ENCODE data around the gene SLC16A10.
"Not testable (repeated sequence)": the region's sequence is repeated elsewhere in the genome, so short reads cannot be mapped to it uniquely, and the experiment has no call there.

SLC16A10 gene

DNA sequence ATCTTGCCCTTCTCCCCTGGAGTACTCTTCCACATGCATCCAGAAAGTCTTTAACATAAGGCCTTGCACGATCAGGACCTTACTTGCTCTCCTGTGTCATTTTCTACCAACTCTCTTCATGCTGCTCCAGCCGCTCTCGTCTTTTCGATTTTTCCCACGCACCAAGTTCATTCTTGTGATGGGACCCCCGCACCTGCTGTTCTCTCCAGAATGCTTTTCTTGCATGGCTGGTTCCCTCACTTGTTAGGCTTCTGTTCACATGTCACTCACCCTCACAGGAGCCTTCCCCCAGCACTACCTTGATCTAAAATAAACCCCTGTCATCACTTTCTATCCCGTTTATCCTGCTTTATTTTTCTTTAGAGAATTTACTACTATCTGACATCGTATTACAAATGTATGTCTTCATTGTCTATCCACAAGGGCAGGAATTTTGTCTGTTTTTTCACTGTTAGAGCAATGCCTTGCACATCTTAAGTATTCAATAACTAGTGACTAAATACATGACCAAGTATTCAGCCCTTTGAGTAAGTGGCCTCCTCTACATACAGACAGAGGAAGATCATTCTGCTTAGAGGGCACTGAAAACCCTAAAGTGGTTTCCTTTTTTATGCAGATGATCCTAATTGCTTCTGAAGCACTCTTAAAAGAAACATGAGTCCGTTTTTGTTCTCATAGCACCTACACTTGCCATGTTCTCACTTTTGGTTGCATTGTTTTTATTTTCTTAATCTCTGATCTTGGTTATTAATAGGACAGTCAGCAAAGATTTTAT, 166.9 kb downstream of the SLC16A10 start:
- Mint-ChIP-seq H3K4me3 (no peak overlapping the region), H3K9me3 (no peaks in the 10 kb centered on the region), H3K27me3 (no peaks in the 10 kb centered on the region), H3K4me1 (peaks cover 0 to 4% of the 10 kb centered on the region in 2 donors), H3K27ac (no peak overlapping the region), H3K36me3 (no peaks in the 10 kb centered on the region)
- ATAC-seq (replicated peaks) (no peak), DNase-seq (no peak)

DNA sequence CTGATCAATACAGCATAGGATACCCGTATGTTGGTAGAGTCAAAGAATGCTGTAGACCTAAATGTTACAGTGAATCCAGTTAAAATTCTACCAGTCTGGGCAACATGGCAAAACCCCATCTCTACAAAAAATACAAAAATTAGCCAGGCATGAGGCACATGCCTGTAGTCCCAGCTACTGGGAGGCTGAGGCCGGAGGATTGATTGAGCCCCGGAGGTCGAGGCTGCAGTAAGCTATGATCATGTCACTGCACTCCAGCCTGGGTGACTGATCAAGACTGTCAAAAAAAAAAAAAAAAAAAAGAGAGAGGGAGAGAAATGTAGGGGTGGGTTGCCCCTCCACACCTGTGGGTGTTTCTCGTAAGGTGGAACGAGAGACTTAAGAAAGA, 167.5 kb downstream of the SLC16A10 start:
- Mint-ChIP-seq H3K27ac (no peak overlapping the region), H3K4me1 (peaks cover 0 to 4% of the 10 kb centered on the region in 2 donors), H3K27me3 (no peaks in the 10 kb centered on the region), H3K36me3 (no peaks in the 10 kb centered on the region), H3K4me3 (no peak overlapping the region), H3K9me3 (no peaks in the 10 kb centered on the region)
- ATAC-seq (replicated peaks) = no peak
- DNase-seq = no peak

GRCh38 chr6:111255838-111256237, 168.5 kb downstream of the SLC16A10 start:
- ATAC-seq (replicated peaks); H3K27ac Mint-ChIP-seq; H3K9me3 Mint-ChIP-seq; H3K4me1 Mint-ChIP-seq; H3K4me3 Mint-ChIP-seq; H3K27me3 Mint-ChIP-seq; DNase-seq; H3K36me3 Mint-ChIP-seq: not testable (repeated sequence)

DNA sequence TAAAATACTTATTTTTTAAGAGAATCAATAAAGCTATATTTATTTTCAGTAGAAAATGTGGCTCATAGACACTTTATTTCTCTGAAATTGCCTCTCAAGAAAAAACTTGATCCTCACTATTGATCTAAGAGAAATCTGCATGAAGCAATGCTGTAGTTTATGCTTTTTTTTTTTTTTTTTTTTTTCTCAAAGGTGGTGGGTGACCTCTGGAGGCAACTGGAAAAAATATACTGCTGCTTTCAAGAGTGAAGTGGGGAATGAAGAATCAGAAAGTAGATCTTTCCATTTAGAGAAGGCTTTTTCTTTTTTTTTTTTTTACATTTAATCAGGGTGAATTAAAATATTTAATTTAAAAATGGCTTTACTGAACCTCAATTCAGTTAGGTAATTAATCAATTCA, 169.3 kb downstream of the SLC16A10 start:
- no peak for ATAC-seq (replicated peaks)
- no peaks in the 10 kb centered on the region for H3K27me3 Mint-ChIP-seq
- no peak for DNase-seq
- no peaks in the 10 kb centered on the region for H3K9me3 Mint-ChIP-seq
- no peak overlapping the region for H3K4me3 Mint-ChIP-seq
- H3K27ac Mint-ChIP-seq = no peak overlapping the region
- no peaks in the 10 kb centered on the region for H3K36me3 Mint-ChIP-seq
- H3K4me1 Mint-ChIP-seq = peaks cover 4 to 11% of the 10 kb centered on the region in 2 donors

GRCh38 chr6:111258010-111258409, 170.7 kb downstream of the SLC16A10 start:
- Mint-ChIP-seq H3K4me1 (peaks cover 4 to 18% of the 10 kb centered on the region in 2 donors), H3K27me3 (no peaks in the 10 kb centered on the region), H3K4me3 (no peak overlapping the region), H3K9me3 (no peaks in the 10 kb centered on the region), H3K36me3 (no peaks in the 10 kb centered on the region), H3K27ac (no peak overlapping the region)
- DNase-seq (no peak), ATAC-seq (replicated peaks) (no peak)

- Mint-ChIP-seq H3K4me1 (peaks cover 5 to 20% of the 10 kb centered on the region in 2 donors), H3K36me3 (peaks cover 1% of the 10 kb centered on the region in 2 donors), H3K27me3 (no peaks in the 10 kb centered on the region), H3K27ac (peak overlapping the region; percentile 93), H3K4me3 (peak overlapping the region; percentile 80 to 83), H3K9me3 (no peaks in the 10 kb centered on the region)
- DNase-seq = no peak
- ATAC-seq (replicated peaks) = peak; percentile 24 to 25
Observed at GRCh38 chr6:111258615-111259088, 171.3 kb downstream of the SLC16A10 start.

- H3K9me3 Mint-ChIP-seq = no peaks in the 10 kb centered on the region
- peak overlapping the region; percentile 80 to 83 for H3K4me3 Mint-ChIP-seq
- H3K4me1 Mint-ChIP-seq = peaks cover 7 to 24% of the 10 kb centered on the region in 2 donors
- H3K27me3 Mint-ChIP-seq = no peaks in the 10 kb centered on the region
- peak; percentile 99 for DNase-seq
- peak overlapping the region; percentile 93 for H3K27ac Mint-ChIP-seq
- peak; percentile 98 to 99 for ATAC-seq (replicated peaks)
- peaks cover 5 to 6% of the 10 kb centered on the region in 2 donors for H3K36me3 Mint-ChIP-seq
Observed at GRCh38 chr6:111259089-111259831, 172.0 kb downstream of the SLC16A10 start.

DNA sequence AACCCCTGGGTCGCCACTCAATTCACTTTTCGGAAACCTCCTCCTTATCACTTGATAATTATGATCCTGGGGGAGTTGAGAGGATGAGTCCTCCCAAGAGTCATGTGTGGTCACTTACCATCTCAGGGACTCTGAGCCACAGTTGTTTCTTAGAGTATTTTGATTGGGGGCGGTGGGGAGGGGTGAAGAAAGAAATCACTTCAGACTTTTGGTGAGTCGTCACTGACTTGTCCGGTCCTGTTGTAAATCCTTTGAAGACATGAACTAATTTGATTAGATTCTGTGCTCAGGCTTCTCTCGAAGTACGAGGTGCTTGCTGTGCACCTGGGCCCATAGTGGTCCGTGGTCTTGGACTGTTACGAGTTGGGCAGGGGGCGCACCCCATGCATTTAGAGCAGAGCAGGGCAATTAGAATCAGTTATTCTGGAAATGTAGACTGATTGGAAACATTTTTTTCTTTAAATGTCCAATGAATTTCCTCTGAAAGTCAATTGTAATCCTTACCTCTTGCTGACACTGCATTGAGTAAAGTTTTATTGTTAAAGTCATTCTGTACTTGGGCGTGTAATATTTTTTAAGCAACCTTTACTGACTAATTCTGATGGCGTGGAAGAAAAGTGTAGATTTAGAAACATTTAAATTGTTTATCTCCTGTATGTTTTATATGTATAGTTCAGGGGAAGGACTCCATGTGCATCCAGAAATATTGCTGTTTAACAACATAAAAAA, 173.4 kb downstream of the SLC16A10 start:
- H3K36me3 Mint-ChIP-seq = peaks cover 6 to 10% of the 10 kb centered on the region in 2 donors
- H3K4me1 Mint-ChIP-seq = peaks cover 7 to 25% of the 10 kb centered on the region in 2 donors
- H3K27me3 Mint-ChIP-seq = no peaks in the 10 kb centered on the region
- H3K4me3 Mint-ChIP-seq = peak overlapping the region; percentile 80 to 83
- DNase-seq (no peak), ATAC-seq (replicated peaks) (no peak)
- H3K27ac Mint-ChIP-seq = peak overlapping the region; percentile 93
- no peaks in the 10 kb centered on the region for H3K9me3 Mint-ChIP-seq

DNA sequence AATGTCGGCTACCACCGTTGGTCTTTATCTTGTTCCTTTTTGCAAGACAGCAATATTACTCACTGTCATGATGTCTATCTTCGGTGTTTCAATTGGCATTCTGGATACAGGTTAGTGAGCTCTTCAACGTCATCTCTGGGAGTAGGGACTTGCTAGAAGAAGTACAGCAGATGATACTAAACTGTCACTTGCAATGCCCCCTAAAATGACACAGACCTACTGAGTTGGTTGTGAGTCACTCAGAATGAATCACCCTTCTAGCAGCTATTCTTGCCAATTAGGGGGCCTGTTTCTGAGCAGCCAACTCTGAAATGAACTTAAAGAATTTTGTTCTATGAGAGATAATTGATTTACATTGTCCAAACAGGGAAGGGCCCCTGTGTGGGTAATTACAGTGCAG, 176.5 kb downstream of the SLC16A10 start:
- no peak overlapping the region for H3K27ac Mint-ChIP-seq

DNA sequence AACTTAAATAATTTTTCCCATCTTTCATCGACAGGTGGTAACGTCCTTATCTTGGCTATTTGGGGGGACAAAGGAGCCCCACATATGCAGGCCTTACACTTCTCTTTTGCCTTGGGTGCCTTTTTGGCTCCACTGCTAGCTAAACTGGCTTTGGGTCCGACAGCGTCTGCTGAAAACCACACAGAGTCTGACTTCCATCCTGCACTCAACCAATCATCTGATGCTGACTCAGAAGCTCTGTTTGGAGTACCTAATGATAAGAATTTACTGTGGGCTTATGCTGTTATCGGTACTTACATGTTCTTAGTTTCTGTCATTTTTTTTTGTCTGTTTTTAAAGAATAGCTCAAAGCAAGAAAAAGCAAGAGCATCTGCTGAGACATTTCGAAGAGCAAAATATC, 178.5 kb downstream of the SLC16A10 start:
- no peak overlapping the region for H3K4me3 Mint-ChIP-seq
- peaks cover 30 to 53% of the 10 kb centered on the region in 2 donors for H3K36me3 Mint-ChIP-seq
- no peaks in the 10 kb centered on the region for H3K9me3 Mint-ChIP-seq
- H3K27me3 Mint-ChIP-seq = no peaks in the 10 kb centered on the region
- DNase-seq (no peak), ATAC-seq (replicated peaks) (no peak)
- H3K4me1 Mint-ChIP-seq = peaks cover 13 to 50% of the 10 kb centered on the region in 2 donors
- no peak overlapping the region for H3K27ac Mint-ChIP-seq

More for the DNA sequence above, 176.5 kb downstream of the SLC16A10 start:
- Mint-ChIP-seq H3K36me3 (peaks cover 23 to 37% of the 10 kb centered on the region in 2 donors), H3K4me3 (no peak overlapping the region), H3K27me3 (no peaks in the 10 kb centered on the region), H3K4me1 (peaks cover 11 to 52% of the 10 kb centered on the region in 2 donors), H3K9me3 (no peaks in the 10 kb centered on the region)
- ATAC-seq (replicated peaks) (no peak), DNase-seq (no peak)

GRCh38 chr6:111266276-111266675, 179.0 kb downstream of the SLC16A10 start:
- no peak overlapping the region for H3K27ac Mint-ChIP-seq
- no peaks in the 10 kb centered on the region for H3K27me3 Mint-ChIP-seq
- DNase-seq (no peak), ATAC-seq (replicated peaks) (no peak)
- peaks cover 30 to 53% of the 10 kb centered on the region in 2 donors for H3K36me3 Mint-ChIP-seq
- H3K9me3 Mint-ChIP-seq = no peaks in the 10 kb centered on the region
- H3K4me3 Mint-ChIP-seq = no peak overlapping the region
- peaks cover 13 to 48% of the 10 kb centered on the region in 2 donors for H3K4me1 Mint-ChIP-seq

DNA sequence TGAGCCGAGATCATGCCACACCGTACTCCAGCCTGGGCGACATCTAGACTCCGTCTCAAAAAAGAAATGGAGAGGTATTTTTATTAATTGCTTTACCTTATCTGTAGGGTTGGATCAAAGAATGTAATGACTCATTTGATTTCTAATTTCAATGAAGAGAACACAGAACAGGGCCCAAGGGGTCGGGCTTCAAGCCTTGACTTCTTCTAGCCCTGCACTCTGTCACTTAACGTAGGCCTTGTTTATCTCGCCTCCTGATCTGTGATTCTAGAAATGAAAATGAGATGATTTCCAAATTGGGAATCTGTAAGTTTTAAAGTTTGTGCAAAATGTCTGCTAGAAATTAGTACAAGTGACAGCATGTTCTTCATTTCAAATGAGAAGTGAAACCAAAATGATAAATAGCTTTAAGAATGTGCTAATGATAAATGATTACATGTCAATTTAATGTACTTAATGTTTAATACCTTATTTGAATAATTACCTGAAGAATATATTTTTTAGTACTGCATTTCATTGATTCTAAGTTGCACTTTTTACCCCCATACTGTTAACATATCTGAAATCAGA, 180.5 kb downstream of the SLC16A10 start:
- H3K27me3 Mint-ChIP-seq = no peaks in the 10 kb centered on the region
- H3K27ac Mint-ChIP-seq = peak overlapping the region; percentile 25
- no peak for ATAC-seq (replicated peaks)
- peak overlapping the region in 1 of 2 donors; percentile 32 for H3K4me3 Mint-ChIP-seq
- H3K36me3 Mint-ChIP-seq = peaks cover 34 to 59% of the 10 kb centered on the region in 2 donors
- H3K4me1 Mint-ChIP-seq = peaks cover 12 to 43% of the 10 kb centered on the region in 2 donors
- no peaks in the 10 kb centered on the region for H3K9me3 Mint-ChIP-seq
- DNase-seq = no peak

- peaks cover 45 to 67% of the 10 kb centered on the region in 2 donors for H3K36me3 Mint-ChIP-seq
- H3K9me3 Mint-ChIP-seq = peaks cover 5 to 7% of the 10 kb centered on the region in 2 donors
- H3K27ac Mint-ChIP-seq = no peak overlapping the region
- ATAC-seq (replicated peaks) = no peak
- DNase-seq = no peak
- H3K4me3 Mint-ChIP-seq = no peak overlapping the region
- no peaks in the 10 kb centered on the region for H3K27me3 Mint-ChIP-seq
- H3K4me1 Mint-ChIP-seq = peaks cover 8 to 35% of the 10 kb centered on the region in 2 donors
Observed at GRCh38 chr6:111269401-111269970, 182.2 kb downstream of the SLC16A10 start.
